Measurements from ENCODE around the gene FBXO45.
"Not testable (repeated sequence)": the region's sequence is repeated elsewhere in the genome, so short reads cannot be mapped to it uniquely, and the experiment has no call there.

FBXO45 gene

GRCh38 chr3:196637941-196638340 is 69.5 kb downstream of the FBXO45 start:
- H3K36me3 ChIP-seq (ENCODE audit: control insufficient read depth, insufficient read depth, low read length); H3K4me3 ChIP-seq (ENCODE audit: insufficient read depth, low read depth, low read length); H3K9me3 ChIP-seq (ENCODE audit: control insufficient read depth, low read length); H3K27ac ChIP-seq (ENCODE audit: insufficient read depth, low read depth, low read length, poor library complexity, severe bottlenecking); H3K4me1 ChIP-seq (ENCODE audit: control insufficient read depth, insufficient read depth, low read length): not testable (repeated sequence)
- peaks cover 22% of the 10 kb centered on the region for H3K27me3 ChIP-seq (ENCODE audit: control insufficient read depth, insufficient read depth, low read length, poor library complexity, severe bottlenecking)
- WGBS, 2 experiments, result 94 to 97% methylated on average over 4 of the region's 4 CpGs

Measured in ectodermal cell (in vitro differentiated cells).